Measurements from ENCODE around the gene SDK2. TPM values are rescaled to one million over a fixed set of nuclear protein-coding genes. Genes with fewer than 3 reads are reported as not detected.

SDK2 gene
- total and polyA plus RNA-seq, 2 of the 4 experiments (the other 2 are of a cell fraction): under 0.01 to 0.03 TPM

GRCh38 chr17:73526952-73527351 is 117.3 kb downstream of the SDK2 start:
- Histone ChIP-seq H3K18ac (ENCODE audit: low read depth, low read length) (no peak overlapping the region), H3K36me3 (ENCODE audit: control insufficient read depth, insufficient read depth, low read length) (no peaks in the 10 kb centered on the region), H2AK9ac (replicated peaks; ENCODE audit: low read depth, low read length, poor library complexity) (no peak overlapping the region), H3K56ac (ENCODE audit: extremely low read depth, insufficient read depth, low read length) (no peak overlapping the region), H2AFZ (replicated peaks; ENCODE audit: low read length, poor library complexity) (no peak overlapping the region), H2AK5ac (ENCODE audit: low read depth, low read length) (no peak overlapping the region), H2BK20ac (ENCODE audit: low read depth, low read length) (no peak overlapping the region), H3K79me1 (ENCODE audit: low read depth in 1 of 2, low read length in 2 of 2) (no peaks in the 10 kb centered on the region), H3K23ac (ENCODE audit: low read depth, low read length) (no peak overlapping the region), H3K14ac (replicated peaks; ENCODE audit: low read depth, low read length) (no peak overlapping the region), H3K4me1 (ENCODE audit: control insufficient read depth, insufficient read depth, low read length) (no peaks in the 10 kb centered on the region), H2BK5ac (ENCODE audit: low read depth, low read length, poor library complexity, severe bottlenecking) (no peak overlapping the region), H3K4ac (ENCODE audit: low read depth, low read length) (no peak overlapping the region), H3K9me3 (ENCODE audit: control insufficient read depth, insufficient read depth, low read length) (no peaks in the 10 kb centered on the region), H3K9ac (ENCODE audit: low read depth, low read length) (no peak overlapping the region), H4K5ac (ENCODE audit: low read depth, low read length) (no peak overlapping the region), H4K20me1 (ENCODE audit: insufficient read depth, low read length) (no peaks in the 10 kb centered on the region), H3K27ac (ENCODE audit: insufficient read depth, low read length) (no peak overlapping the region), H2BK15ac (ENCODE audit: low read depth, low read length) (no peak overlapping the region), H3K4me3 (ENCODE audit: insufficient read depth, low read depth, low read length) (no peak overlapping the region), H4K91ac (ENCODE audit: insufficient read depth, low read depth, low read length) (no peak overlapping the region), H3K9me1 (ENCODE audit: insufficient read depth, low read length) (no peaks in the 10 kb centered on the region), H2BK120ac (ENCODE audit: low read depth, low read length) (no peak overlapping the region), H3K27me3 (ENCODE audit: control insufficient read depth, insufficient read depth, low read length) (no peaks in the 10 kb centered on the region), H4K8ac (ENCODE audit: low read depth in 2 of 2, low read length in 2 of 2) (no peak overlapping the region), H3K4me2 (ENCODE audit: low read depth, low read length) (no peak overlapping the region)
- in situ Hi-C loops (cut with MboI; ENCODE audit: low sequenced_read_pairs): loop anchor here (25.0 kb wide), 1 partner anchor 265 kb away; the partner anchor contains the start of gene CPSF4L
- dilution Hi-C loops (cut with HindIII; ENCODE audit: low sequenced_read_pairs, unreplicated experiment): no loop called here
- ATAC-seq (ENCODE audit: low read depth) (no peak), DNase-seq (no peak)
- BruUV-seq (replicated peaks): no TSS peak
- TF ChIP-seq FOS (IDR thresholded peaks at IDR 0.05; ENCODE audit: low read depth, low read length) (no peak), POLR2A (IDR thresholded peaks at IDR 0.05; ENCODE audit: low read depth, low read length) (no peak), CEBPB (IDR thresholded peaks at IDR 0.05; ENCODE audit: low read depth, low read length) (no peak), MAZ (IDR thresholded peaks at IDR 0.05; ENCODE audit: borderline replicate concordance, low read depth, low read length) (no peak), RFX5 (IDR thresholded peaks at IDR 0.05; ENCODE audit: low read depth, low read length) (no peak), MAFK (IDR thresholded peaks at IDR 0.05; ENCODE audit: low read depth, low read length) (no peak), RAD21 (IDR thresholded peaks at IDR 0.05; ENCODE audit: low read length) (no peak), BHLHE40 (IDR thresholded peaks at IDR 0.05; ENCODE audit: low read depth, low read length) (no peak), SMC3 (IDR thresholded peaks at IDR 0.05; ENCODE audit: low read depth, low read length) (no peak), RCOR1 (IDR thresholded peaks at IDR 0.05; ENCODE audit: insufficient replicate concordance, low read length) (no peak), MXI1 (IDR thresholded peaks at IDR 0.05; ENCODE audit: borderline replicate concordance, low read depth, low read length) (no peak), NFE2L2 (IDR thresholded peaks at IDR 0.05; ENCODE audit: low read depth, low read length) (no peak)
- TF ChIP-seq, protein P1, sequence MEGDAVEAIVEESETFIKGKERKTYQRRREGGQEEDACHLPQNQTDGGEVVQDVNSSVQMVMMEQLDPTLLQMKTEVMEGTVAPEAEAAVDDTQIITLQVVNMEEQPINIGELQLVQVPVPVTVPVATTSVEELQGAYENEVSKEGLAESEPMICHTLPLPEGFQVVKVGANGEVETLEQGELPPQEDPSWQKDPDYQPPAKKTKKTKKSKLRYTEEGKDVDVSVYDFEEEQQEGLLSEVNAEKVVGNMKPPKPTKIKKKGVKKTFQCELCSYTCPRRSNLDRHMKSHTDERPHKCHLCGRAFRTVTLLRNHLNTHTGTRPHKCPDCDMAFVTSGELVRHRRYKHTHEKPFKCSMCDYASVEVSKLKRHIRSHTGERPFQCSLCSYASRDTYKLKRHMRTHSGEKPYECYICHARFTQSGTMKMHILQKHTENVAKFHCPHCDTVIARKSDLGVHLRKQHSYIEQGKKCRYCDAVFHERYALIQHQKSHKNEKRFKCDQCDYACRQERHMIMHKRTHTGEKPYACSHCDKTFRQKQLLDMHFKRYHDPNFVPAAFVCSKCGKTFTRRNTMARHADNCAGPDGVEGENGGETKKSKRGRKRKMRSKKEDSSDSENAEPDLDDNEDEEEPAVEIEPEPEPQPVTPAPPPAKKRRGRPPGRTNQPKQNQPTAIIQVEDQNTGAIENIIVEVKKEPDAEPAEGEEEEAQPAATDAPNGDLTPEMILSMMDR (conservative IDR thresholded peaks at IDR 0.05; ENCODE audit: low read depth, low read length): no peak
- TF ChIP-seq, protein P2, sequence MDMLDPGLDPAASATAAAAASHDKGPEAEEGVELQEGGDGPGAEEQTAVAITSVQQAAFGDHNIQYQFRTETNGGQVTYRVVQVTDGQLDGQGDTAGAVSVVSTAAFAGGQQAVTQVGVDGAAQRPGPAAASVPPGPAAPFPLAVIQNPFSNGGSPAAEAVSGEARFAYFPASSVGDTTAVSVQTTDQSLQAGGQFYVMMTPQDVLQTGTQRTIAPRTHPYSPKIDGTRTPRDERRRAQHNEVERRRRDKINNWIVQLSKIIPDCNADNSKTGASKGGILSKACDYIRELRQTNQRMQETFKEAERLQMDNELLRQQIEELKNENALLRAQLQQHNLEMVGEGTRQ (IDR thresholded peaks at IDR 0.05; ENCODE audit: low read depth, low read length): no peak
- intact Hi-C loops (cut with micrococcal nuclease): no loop called here
- ChIA-PET POLR2A (ENCODE audit: unreplicated experiment) (no interaction called here), CTCF (no interaction called here)
- WGBS, 2 experiments (ENCODE audit: extremely low coverage in 2 of 2, insufficient read length in 1 of 2): 36% methylated on average over 4 of the region's 7 CpGs; no CpG with 5 or more reads in 1 of the 2 experiments
